Measurements from ENCODE around the gene MREG.

The MREG gene

DNA sequence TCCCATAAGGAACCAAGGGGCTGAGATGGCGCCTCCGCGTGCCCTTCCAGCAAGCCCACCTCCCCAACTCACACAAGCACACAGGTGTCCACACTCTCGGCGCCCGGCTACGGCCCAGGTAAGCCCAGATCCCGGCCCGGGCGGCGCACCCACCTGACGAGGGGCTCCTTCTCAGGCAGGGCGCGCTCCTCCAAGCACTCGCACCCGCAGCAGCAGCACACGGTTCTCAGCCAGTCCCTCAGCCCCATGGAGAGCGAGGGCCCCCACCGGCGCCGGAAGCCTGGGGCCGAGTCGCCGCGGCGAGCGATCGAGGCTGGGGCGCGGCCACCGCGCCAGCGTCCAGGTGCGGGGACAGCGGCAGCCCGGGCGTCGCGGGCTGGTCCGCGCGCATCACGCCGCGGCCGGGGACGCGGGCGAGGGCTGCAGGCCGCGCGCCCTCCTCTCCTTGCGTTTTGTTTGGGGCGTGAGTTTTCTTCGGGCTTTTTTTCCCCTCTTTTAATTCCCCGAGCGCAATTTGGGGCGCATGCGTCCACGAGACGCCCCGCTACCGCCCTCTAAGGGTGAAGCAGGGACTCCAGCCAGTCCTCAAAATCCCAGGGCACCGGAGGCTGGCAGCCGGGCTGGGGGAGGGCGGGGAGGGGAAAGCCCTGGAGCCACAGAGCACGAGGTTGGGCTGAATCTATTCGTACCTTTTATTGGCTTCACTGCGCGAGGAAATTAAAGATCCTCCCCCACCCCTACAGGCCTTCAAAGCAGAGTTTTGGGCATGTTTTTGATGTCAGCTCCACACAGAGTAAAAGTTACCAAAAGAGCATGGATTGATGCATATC lies at the start of gene MREG:
Gene MREG (minus strand): TSS at position 472 of the 830 bp plus-strand sequence. CDS start 224 bp downstream, at position 248.
- DNase-seq (ENCODE audit: low spot score): peak; percentile 96

- DNase-seq (ENCODE audit: low spot score): no peak
Measured at GRCh38 chr2:216059233-216059834, 46.0 kb upstream of the MREG start.

GRCh38 chr2:216057688-216058193 lies 44.4 kb upstream of the MREG start:
- peak; percentile 61 for DNase-seq (ENCODE audit: low spot score)

DNA sequence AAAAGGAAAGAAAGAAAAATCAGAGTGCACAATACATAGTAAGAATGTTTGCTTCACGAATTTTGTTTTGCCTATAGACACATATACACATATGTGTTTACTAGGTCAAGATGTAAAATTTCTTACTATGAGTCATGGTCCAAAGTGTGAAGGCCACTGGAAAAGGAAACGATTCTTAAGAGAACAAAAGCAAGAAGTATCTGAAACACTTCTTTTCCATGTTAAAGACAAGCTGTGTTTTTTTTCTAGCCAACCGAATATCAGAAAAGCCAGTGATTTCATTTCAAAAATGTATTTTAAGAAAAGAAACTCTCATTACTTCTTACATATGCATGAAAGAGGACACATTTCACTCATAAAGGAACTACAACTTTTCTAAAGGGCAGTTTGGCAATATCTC lies 43.4 kb upstream of the MREG start:
- no peak for DNase-seq (ENCODE audit: low spot score)

GRCh38 chr2:216055680-216056079 lies 42.3 kb upstream of the MREG start:
- no peak for DNase-seq (ENCODE audit: low spot score)

GRCh38 chr2:216052420-216052819 lies 39.1 kb upstream of the MREG start:
- no peak for DNase-seq (ENCODE audit: low spot score)

DNA sequence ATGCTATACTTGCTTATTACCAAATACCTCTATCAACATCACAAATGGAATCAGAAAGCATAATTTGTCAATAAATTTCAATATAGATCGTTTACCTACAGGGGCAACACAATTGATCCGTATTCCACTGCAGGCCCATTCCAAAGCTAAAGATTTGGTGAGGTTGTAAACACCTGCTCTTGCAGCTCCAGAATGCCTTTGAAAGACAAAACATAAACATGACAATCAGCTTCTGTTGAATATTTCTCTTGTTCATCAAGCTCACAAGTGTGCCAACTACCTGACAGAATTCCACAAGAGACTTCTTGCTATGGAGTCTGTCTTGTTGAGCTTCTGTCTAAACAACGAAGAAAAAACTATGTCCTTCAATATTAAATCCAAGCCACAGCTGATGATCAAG lies 38.0 kb upstream of the MREG start:
- DNase-seq (ENCODE audit: low spot score): no peak

- no peak for DNase-seq (ENCODE audit: low spot score)
Measured at GRCh38 chr2:216049452-216049851, 36.1 kb upstream of the MREG start.

GRCh38 chr2:216047397-216047796 lies 34.0 kb upstream of the MREG start:
- DNase-seq (ENCODE audit: low spot score): no peak

DNA sequence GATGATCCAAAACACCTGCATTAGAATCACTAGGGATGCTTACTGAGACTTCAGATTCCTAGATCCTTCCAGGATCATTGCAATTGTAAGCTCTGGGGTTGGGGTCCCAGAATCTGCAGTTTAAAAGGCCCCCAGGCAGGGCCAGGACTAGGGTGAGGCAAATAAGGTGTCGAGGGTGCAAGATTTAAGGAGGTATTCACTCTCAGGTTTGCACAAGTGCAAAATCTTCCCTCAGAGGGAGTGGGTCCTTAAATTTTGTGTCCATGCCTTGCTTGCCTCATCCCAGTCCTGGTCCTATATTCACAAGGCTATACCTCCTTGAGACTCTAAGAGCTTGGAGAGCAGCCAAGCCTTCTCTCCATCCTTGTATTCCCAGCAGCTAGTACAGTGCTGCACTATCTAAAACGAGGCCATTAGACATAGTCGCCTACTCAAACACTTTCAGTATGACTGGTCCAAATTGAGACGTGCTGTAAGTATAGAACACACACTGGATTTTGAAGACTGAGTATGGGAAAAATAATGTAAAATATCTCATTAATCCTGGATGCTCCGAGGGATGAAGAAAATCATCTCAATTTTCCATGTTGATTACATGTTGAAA lies 31.6 kb upstream of the MREG start:
- DNase-seq (ENCODE audit: low spot score): no peak

DNA sequence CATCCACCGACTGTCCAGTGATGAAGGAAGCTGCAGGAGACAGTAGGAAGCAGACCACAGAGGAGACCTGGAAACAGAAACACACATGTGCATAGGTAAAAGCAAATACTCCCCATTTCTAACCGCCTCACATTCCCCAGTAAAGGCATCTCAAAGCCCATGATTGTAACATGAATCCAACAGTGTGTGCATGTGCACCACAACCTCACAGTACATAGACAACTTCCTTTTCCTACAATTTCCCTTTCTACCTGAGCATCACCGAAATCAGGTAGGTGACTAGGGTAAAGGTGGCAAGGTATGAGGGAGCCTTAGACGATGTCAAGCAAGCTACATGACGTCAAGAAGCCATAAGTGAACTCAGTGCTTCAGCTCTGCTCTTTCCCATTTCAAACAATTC lies 30.6 kb upstream of the MREG start:
- no peak for DNase-seq (ENCODE audit: low spot score)

DNA sequence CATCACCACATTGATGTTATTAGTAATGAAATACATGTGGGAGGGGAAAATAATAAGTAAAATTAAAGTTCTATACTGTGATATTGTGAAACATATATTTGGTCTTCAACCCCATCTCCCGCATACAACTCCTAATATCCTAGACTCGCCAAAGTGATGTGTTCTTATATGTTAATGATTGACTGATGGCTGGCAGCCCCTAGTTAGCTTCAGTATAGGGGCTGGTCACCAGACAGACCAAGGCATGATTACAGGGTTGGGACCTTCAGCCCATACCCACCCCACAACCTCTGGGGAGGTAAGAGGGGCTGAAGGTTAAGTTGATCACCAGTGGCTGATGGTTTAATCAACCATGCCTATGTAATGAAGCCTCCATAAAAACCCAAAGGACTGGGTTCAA lies 28.1 kb upstream of the MREG start:
- no peak for DNase-seq (ENCODE audit: low spot score)

DNA sequence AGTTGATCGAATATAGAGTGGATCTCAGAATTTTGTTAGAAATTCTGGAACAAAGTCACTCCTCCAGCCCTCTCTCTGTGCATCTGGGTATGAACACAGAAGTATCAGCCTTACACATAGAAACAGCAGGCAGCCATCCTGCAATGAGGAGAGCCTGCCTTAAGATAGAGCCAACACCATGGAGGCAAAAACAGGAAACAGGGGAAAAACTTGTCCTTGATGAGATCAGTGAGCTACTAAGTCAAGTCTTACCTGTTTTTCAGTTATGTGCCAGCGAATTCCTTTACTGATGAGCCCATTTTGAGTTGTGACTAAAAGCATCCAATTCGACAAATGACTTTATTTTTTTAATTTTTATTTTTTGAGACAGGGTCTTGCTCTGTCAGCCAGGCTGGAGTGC lies 26.6 kb upstream of the MREG start:
- no peak for DNase-seq (ENCODE audit: low spot score)

DNA sequence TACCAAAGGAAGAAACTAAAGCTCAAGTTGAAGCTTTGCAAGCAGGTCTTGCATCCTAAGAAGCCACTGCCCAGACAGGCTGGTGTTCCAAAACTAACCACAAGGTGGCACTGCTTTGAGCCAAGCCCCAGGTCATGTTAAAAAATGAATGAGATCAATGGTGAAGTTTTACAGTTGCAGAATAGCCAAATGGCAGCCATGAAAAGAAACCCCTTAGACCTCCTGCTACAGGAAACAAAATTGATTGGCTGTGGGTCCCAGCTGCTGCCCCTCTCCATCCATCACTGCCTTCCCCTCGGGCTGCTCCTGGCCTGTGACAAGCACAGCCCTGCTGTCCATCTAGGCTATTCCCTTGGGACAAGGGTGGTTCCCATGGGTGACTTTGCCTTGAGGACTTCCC lies 20.7 kb upstream of the MREG start:
- peak; percentile 61 for DNase-seq (ENCODE audit: low spot score)

DNA sequence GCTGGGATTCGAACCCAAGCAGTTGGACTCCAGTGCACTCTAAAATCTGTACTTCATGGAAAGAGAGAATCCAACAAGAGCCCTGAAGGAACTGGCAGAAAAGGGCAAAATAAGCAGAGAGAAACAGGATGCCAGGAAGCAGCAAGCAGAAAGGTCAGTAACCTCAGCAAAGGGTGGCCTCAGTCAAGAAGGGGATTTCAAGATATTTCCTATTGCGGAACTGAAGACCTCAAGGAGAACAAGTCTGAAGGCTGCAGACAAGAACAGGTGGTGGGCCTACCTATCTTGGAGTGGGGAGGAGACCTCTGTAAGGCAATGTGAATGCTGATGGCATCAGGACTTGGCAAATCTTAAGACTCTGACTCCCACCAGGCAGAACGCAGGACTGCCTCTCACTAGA lies 20.1 kb upstream of the MREG start:
- no peak for DNase-seq (ENCODE audit: low spot score)

- peak; percentile 37 for DNase-seq (ENCODE audit: low spot score)
Measured at GRCh38 chr2:216031960-216032689, 18.8 kb upstream of the MREG start.

- no peak for DNase-seq (ENCODE audit: low spot score)
Measured at GRCh38 chr2:216030216-216030615, 16.9 kb upstream of the MREG start.

- peak; percentile 41 for DNase-seq (ENCODE audit: low spot score)
Measured at GRCh38 chr2:216029416-216030129, 16.2 kb upstream of the MREG start.

DNA sequence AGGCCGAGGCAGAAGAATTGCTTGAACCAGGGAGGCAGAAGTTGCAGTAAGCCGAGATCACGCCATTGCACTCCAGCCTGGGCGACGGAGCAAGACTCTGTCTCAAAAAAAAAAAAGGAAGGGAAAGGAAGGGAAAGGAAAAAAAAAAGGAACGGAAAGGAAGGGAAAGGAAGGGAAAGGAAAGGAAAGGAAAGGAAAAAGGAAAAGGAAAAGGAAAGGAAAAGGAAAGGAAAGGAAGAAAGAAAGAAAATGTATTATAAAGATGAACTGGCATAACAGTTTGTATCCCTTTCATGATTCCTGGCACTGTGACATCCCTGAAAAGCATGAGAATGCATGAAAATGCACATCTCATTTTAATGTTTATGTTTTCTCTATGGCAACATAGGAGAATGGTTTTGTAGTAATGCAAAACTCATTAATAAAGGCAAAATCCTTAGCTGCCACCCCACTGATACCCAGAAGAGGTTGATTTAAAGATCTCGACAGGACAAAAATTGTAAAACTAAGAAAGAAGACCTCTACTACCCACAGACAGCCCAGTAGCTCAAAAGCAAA lies 11.5 kb upstream of the MREG start:
- DNase-seq (ENCODE audit: low spot score): no peak

GRCh38 chr2:216023055-216023648 lies 9.8 kb upstream of the MREG start:
- peak; percentile 66 for DNase-seq (ENCODE audit: low spot score)
